DOHH2 (cell line): ENCODE results near the gene IGF2.

Experiments used
- CTCF ChIP-seq: fragments of 200-600 bp; sonication (generic); IDR thresholded peaks from one replicate; pipeline ENCODE4 v1.5.1; 2014; ENCODE audit warnings: antibody characterized with exemption, mild to moderate bottlenecking, low read depth, low read length; ENCODE audit not compliant: poor library complexity, severe bottlenecking
- EZH2phosphoT487 ChIP-seq: fragments of 200-600 bp; sonication (generic); IDR thresholded peaks from 2 replicates; pipeline ENCODE4 v1.6.1; 2017; ENCODE audit warnings: borderline replicate concordance, mild to moderate bottlenecking, antibody characterized with exemption, low read length, moderate library complexity, mixed read lengths

GRCh38 chr11:2164861-2165555, 25.8 kb upstream of the IGF2 start:
- no peak for TF ChIP-seq CTCF
- TF ChIP-seq EZH2phosphoT487: no peak
